H9 (cell line): ENCODE measurements around the gene DPEP2. TPM values are rescaled to one million over a fixed set of nuclear protein-coding genes. Genes with fewer than 3 reads are reported as not detected.

Source experiments
- total RNA-seq: library from RNA; stranded (reverse); gene quantifications from 2 replicates; pipeline ENCODE4 v1.2.1, GENCODE V29; 2021

DPEP2 gene
- total RNA-seq, 1 experiment from 2014 or later, result not detected

Other genes starting within 250 kb of the DPEP2 start
- gene RANBP10, start 192.9 kb downstream of the DPEP2 start, total RNA-seq, result 15.5 and 15.6 TPM in 2 replicates
- 1.1 and 1.3 TPM in 2 replicates for gene TSNAXIP1, start 192.6 kb downstream of the DPEP2 start, total RNA-seq
- gene THAP11, start 157.2 kb downstream of the DPEP2 start, total RNA-seq, result 48.7 and 48.9 TPM in 2 replicates
- gene NUTF2, start 152.6 kb downstream of the DPEP2 start, total RNA-seq, result 190 and 198 TPM in 2 replicates
- gene CENPT, start 151.8 kb downstream of the DPEP2 start, total RNA-seq, result 60.9 and 65.9 TPM in 2 replicates
- 99.5 and 106 TPM in 2 replicates for gene EDC4, start 126.4 kb downstream of the DPEP2 start, total RNA-seq
- gene NRN1L, start 114.6 kb downstream of the DPEP2 start, total RNA-seq, result 2.0 and 2.7 TPM in 2 replicates
- 28.6 and 29.1 TPM in 2 replicates for gene PSKH1, start 106.2 kb downstream of the DPEP2 start, total RNA-seq
- gene CTRL, start 67.6 kb downstream of the DPEP2 start, total RNA-seq, result 2.7 and 3.3 TPM in 2 replicates
- 24.5 and 25.7 TPM in 2 replicates for gene PSMB10, start 62.6 kb downstream of the DPEP2 start, total RNA-seq
- 17.7 and 17.8 TPM in 2 replicates for gene LCAT, start 55.4 kb downstream of the DPEP2 start, total RNA-seq
- 46.7 and 51.1 TPM in 2 replicates for gene SLC12A4, start 30.8 kb downstream of the DPEP2 start, total RNA-seq
- gene DPEP3, start 19.0 kb downstream of the DPEP2 start, total RNA-seq, result 0.59 and 0.68 TPM in 2 replicates
- gene DPEP2NB, start 16.4 kb upstream of the DPEP2 start, total RNA-seq, result not detected in 2 replicates
- 21.8 and 22.9 TPM in 2 replicates for gene DDX28, start 23.7 kb upstream of the DPEP2 start, total RNA-seq
- gene DUS2, start 23.8 kb upstream of the DPEP2 start, total RNA-seq, result 26.0 and 28.5 TPM in 2 replicates
- gene NFATC3, start 85.9 kb upstream of the DPEP2 start, total RNA-seq, result 31.6 and 33.0 TPM in 2 replicates
- 59.3 and 59.5 TPM in 2 replicates for gene ESRP2, start 236.6 kb upstream of the DPEP2 start, total RNA-seq
- 11.0 TPM in 2 replicates for gene PLA2G15, start 245.9 kb upstream of the DPEP2 start, total RNA-seq